ENCODE results near the gene MARVELD3. TPM values are rescaled to one million over a fixed set of nuclear protein-coding genes. Genes with fewer than 3 reads are reported as not detected.

MARVELD3 gene
- total and polyA plus RNA-seq, 9 of the 15 experiments (the other 6 are each of a cell fraction or from before 2014, with no cell fraction given): 0.03 to 0.07 (median 0.07) TPM; not detected in 6

DNA sequence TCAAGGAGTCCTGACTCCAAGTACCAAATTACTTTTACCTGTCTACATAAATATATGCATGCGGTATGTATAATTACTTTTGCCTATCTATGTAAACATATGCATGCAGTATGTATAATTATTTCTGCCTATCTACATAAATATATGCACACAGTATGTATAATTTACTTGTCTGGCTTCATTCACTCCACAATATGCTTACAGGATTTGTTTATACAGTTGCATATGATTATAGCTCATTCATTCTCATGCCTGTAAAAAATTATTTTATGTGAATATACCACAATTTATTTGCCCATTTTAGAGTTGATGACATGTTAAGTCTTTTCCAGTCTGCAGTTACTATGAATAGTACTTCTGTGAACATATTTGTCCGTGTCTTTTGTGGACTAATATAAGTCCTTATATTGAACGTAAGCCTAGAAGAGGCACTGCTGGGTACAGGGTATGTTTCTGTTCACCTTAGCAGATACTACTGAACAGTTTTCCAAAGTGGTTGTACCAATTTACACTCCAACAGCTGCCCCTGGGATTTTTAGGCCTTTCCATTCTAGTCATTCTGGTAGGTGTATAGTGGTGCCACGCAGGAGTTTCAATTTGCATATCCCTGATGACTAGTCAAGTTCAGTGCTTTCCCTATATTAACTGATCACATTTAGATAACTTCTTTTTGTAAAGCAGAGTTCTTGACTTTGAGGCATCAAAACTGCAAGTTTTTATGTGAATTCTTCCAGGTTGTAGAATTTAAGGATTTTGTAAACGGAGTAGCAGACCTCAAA is 47.0 kb downstream of the MARVELD3 start (continued):
- TF ChIP-seq, protein P1, sequence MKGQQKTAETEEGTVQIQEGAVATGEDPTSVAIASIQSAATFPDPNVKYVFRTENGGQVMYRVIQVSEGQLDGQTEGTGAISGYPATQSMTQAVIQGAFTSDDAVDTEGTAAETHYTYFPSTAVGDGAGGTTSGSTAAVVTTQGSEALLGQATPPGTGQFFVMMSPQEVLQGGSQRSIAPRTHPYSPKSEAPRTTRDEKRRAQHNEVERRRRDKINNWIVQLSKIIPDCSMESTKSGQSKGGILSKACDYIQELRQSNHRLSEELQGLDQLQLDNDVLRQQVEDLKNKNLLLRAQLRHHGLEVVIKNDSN (CRISPR knock-in tag; IDR thresholded peaks at IDR 0.05): no peak
- no peak for TF ChIP-seq HNRNPL (IDR thresholded peaks at IDR 0.05; ENCODE audit: low read depth, low read length)
- no peak for TF ChIP-seq ZNF121 (CRISPR knock-in tag; conservative IDR thresholded peaks at IDR 0.05)
- TF ChIP-seq MCM3 (IDR thresholded peaks at IDR 0.05): no peak

DNA sequence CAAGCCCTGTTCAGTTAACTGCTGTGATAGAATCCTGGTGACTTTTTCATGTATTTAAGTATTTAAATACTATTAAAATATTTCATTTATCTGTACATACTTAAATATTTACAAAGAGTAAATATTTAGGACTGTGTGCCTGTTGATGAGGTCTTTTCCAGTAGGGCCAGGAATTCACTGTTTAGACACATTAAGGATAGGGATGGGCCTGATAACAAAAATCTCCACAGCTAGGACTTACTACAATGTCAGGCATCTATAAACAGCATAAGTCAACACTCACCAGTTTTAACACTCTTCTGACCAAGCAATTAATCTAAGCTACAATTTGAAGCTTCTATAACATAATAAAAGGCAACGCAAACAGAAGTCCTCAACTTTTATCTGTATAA is 47.6 kb downstream of the MARVELD3 start:
- WGBS (ENCODE audit: insufficient coverage, low coverage, missing lambda C conversion rate): 87% methylated on average over 1 of the region's 1 CpG
- Histone ChIP-seq H3K27me3 (ENCODE audit: control insufficient read depth in 2 of 2, insufficient read depth in 2 of 2, low read length in 2 of 2) (no peaks in the 10 kb centered on the region), H3K4me2 (ENCODE audit: insufficient read depth, low read length) (no peak overlapping the region), H4K20me1 (replicated peaks; ENCODE audit: control insufficient read depth, insufficient read depth, low read length) (no peaks in the 10 kb centered on the region), H2AFZ (ENCODE audit: low read depth, low read length) (no peak overlapping the region), H3K27ac (ENCODE audit: extremely low read depth, low read depth, low read length) (no peak overlapping the region), H3K36me3 (ENCODE audit: control insufficient read depth, insufficient read depth, low read length) (peaks cover 36% of the 10 kb centered on the region; the same call in 2 of the 3 replicates), H3K9me3 (replicated peaks; ENCODE audit: control insufficient read depth, insufficient read depth, low read depth, low read length) (no peaks in the 10 kb centered on the region), H3K4me3 (no peak overlapping the region), H3K9me1 (ENCODE audit: control insufficient read depth, insufficient read depth, low read length) (no peaks in the 10 kb centered on the region), H3K4me1 (replicated peaks in 1 of 2; ENCODE audit: control insufficient read depth in 2 of 2, insufficient read depth in 2 of 2, low read length in 2 of 2) (no peaks in the 10 kb centered on the region), H3K79me2 (ENCODE audit: control insufficient read depth, insufficient read depth, low read length) (no peaks in the 10 kb centered on the region), H3K9ac (ENCODE audit: insufficient read depth in 1 of 2, low read depth in 2 of 2, low read length in 2 of 2) (no peak overlapping the region)
- ATAC-seq: no peak
- BruUV-seq (replicated peaks): no TSS peak
- FAIRE-seq: no peak
- intact Hi-C loops (cut with micrococcal nuclease): no loop called here
- CTCF ChIA-PET (ENCODE audit: low intra/inter-chr PET ratio): no interaction called here
- TF ChIP-seq NBN (IDR thresholded peaks at IDR 0.05; ENCODE audit: low read depth) (no peak), TGIF2 (CRISPR knock-in tag; IDR thresholded peaks at IDR 0.05) (no peak), KLF16 (IDR thresholded peaks at IDR 0.05) (no peak)
- no peak for DNase-seq (ENCODE audit: extremely low read depth in 1 of 4, low spot score in 3 of 4)
- POLR2A ChIA-PET: no interaction called here
- in situ Hi-C loops (cut with MboI): no loop called here
